H1 (cell line): ENCODE data around the gene C3orf22. TPM values are rescaled to one million over a fixed set of nuclear protein-coding genes. Genes with fewer than 3 reads are reported as not detected.

Experiments
- CTCF ChIA-PET: fragments of 300-600 bp; sonication (Branson Sonifier 250); formaldehyde crosslinking; loops from one replicate; lab custom pipeline; 2021; ENCODE audit not compliant: partially characterized antibody; lab: Charles Lee
- POLR2A ChIA-PET: fragments of 300-600 bp; sonication (Branson Sonifier 250); formaldehyde crosslinking; loops from one replicate; lab custom pipeline; 2021; ENCODE audit warnings: inconsistent platforms; ENCODE audit not compliant: partially characterized antibody; lab: Charles Lee
- DNase-seq, 2 experiments: peaks; one replicate each; pipeline versions ENCODE4 v3.0.0 to v3.0.0-alpha.2; 2010 to 2022; ENCODE audit warnings: low spot score in 2 of 2, low read depth in 1 of 2, mixed read lengths in 1 of 2
- FAIRE-seq: peaks from 2 replicates; lab custom pipeline; 2011; peaks lifted over from hg19 to GRCh38; lab: Jason Lieb, UNC
- H2AFZ ChIP-seq: 2 replicates; pipeline ENCODE4 v1.8.1; 2012; ENCODE audit warnings: low read length, inconsistent platforms
- H2AK5ac ChIP-seq: 2 replicates; pipeline ENCODE4 v1.6.1; 2013; ENCODE audit warnings: low read depth, low read length
- H2BK120ac ChIP-seq: replicated peaks from 2 replicates; pipeline ENCODE3; 2013; ENCODE audit warnings: low read depth, low read length, inconsistent platforms
- H2BK12ac ChIP-seq: 2 replicates; pipeline ENCODE4 v1.6.1; 2013; ENCODE audit warnings: low read depth, low read length
- H2BK15ac ChIP-seq: 2 replicates; pipeline ENCODE4 v1.6.1; 2013; ENCODE audit warnings: low read length
- H2BK20ac ChIP-seq: 2 replicates; pipeline ENCODE4 v1.6.1; 2013; ENCODE audit warnings: low read length
- H2BK5ac ChIP-seq: 2 replicates; pipeline ENCODE4 v1.6.1; 2013; ENCODE audit warnings: low read depth, low read length
- H3K14ac ChIP-seq: 2 replicates; pipeline ENCODE4 v1.6.1; 2013; ENCODE audit warnings: inconsistent platforms; ENCODE audit not compliant: insufficient read length
- H3K18ac ChIP-seq: 2 replicates; pipeline ENCODE4 v1.6.1; 2013; ENCODE audit warnings: low read length; ENCODE audit errors: extremely low read depth
- H3K23ac ChIP-seq: 2 replicates; pipeline ENCODE4 v1.6.1; 2013; ENCODE audit warnings: inconsistent platforms; ENCODE audit not compliant: insufficient read length
- H3K23me2 ChIP-seq: 2 replicates; pipeline ENCODE4 v1.6.1; 2013; ENCODE audit warnings: low read depth, low read length
- H3K27ac ChIP-seq: 2 replicates; pipeline ENCODE4 v1.6.1; 2011; ENCODE audit warnings: low read depth, low read length, inconsistent platforms
- H3K27me3 ChIP-seq, 4 experiments: replicated peaks in 1 of 4; 1 replicate in 1 of 4; 2 replicates in 3 of 4; pipeline versions ENCODE4 v1.6.1 to v1.8.1; 2011 to 2013; ENCODE audit warnings: low read length in 3 of 4, mild to moderate bottlenecking in 3 of 4, inconsistent platforms in 2 of 4, mixed read lengths in 2 of 4, moderate library complexity in 1 of 4; ENCODE audit not compliant: control insufficient read depth in 3 of 4, insufficient read depth in 3 of 4; ENCODE audit errors: extremely low read depth in 1 of 4
- H3K36me3 ChIP-seq, 4 experiments: 2 replicates each; pipeline versions ENCODE4 v1.6.1 to v1.8.1; 2011 to 2013; ENCODE audit warnings: mild to moderate bottlenecking in 4 of 4, low read length in 3 of 4, moderate library complexity in 2 of 4, control low read depth in 1 of 4, inconsistent platforms in 1 of 4; ENCODE audit not compliant: insufficient read depth in 4 of 4, control insufficient read depth in 2 of 4
- H3K4ac ChIP-seq: replicated peaks from 2 replicates; pipeline ENCODE3; 2013; ENCODE audit warnings: low read length, low read depth, mixed read lengths, inconsistent platforms; ENCODE audit not compliant: insufficient read length
- H3K4me1 ChIP-seq, 4 experiments: replicated peaks in 1 of 4; 1 replicate in 1 of 4; 2 replicates in 3 of 4; pipeline versions ENCODE4 v1.6.1 to v1.8.1; 2011 to 2013; ENCODE audit warnings: low read length in 3 of 4, inconsistent platforms in 2 of 4, mixed read lengths in 1 of 4; ENCODE audit not compliant: insufficient read depth in 4 of 4, control insufficient read depth in 3 of 4
- H3K4me2 ChIP-seq, 2 experiments: 2 replicates each; pipeline versions ENCODE4 v1.6.1 to v1.8.1; 2011 to 2013; ENCODE audit warnings: low read depth in 2 of 2, low read length in 2 of 2, control low read depth in 1 of 2, inconsistent platforms in 1 of 2, mild to moderate bottlenecking in 1 of 2; ENCODE audit not compliant: insufficient read depth in 1 of 2
- H3K4me3 ChIP-seq, 4 experiments: fragments of 200-600, 300-600 bp in 1 of 4; sonication (generic), shearing (Covaris generic), sonication (Bioruptor Twin) in 1 of 4; 2 replicates each; pipeline versions ENCODE4 v1.5.1 to v1.8.1; 2011 to 2016; ENCODE audit warnings: low read length in 4 of 4, low read depth in 3 of 4, control low read depth in 2 of 4, inconsistent platforms in 2 of 4, mild to moderate bottlenecking in 2 of 4, mixed read lengths in 1 of 4, moderate library complexity in 1 of 4; ENCODE audit not compliant: insufficient read depth in 2 of 4; ENCODE audit errors: extremely low read depth in 1 of 4
- H3K56ac ChIP-seq: replicated peaks from 2 replicates; pipeline ENCODE3; 2013; ENCODE audit warnings: low read depth, mild to moderate bottlenecking, mixed read lengths, low read length, inconsistent platforms; ENCODE audit not compliant: insufficient read length
- H3K79me1 ChIP-seq: 2 replicates; pipeline ENCODE4 v1.6.1; 2013; ENCODE audit warnings: low read depth, low read length, control low read depth
- H3K79me2 ChIP-seq, 2 experiments: 2 replicates each; pipeline versions ENCODE4 v1.6.1 to v1.8.1; 2012 to 2013; ENCODE audit warnings: low read length in 2 of 2, mild to moderate bottlenecking in 2 of 2, inconsistent platforms in 1 of 2; ENCODE audit not compliant: insufficient read depth in 2 of 2, control insufficient read depth in 1 of 2
- H3K9ac ChIP-seq, 4 experiments: replicated peaks in 1 of 4; 1 replicate in 1 of 4; 2 replicates in 3 of 4; pipeline versions ENCODE4 v1.6.1 to v1.8.1; 2011 to 2013; ENCODE audit warnings: low read depth in 3 of 4, low read length in 3 of 4, control low read depth in 2 of 4, mild to moderate bottlenecking in 2 of 4, moderate library complexity in 2 of 4, inconsistent platforms in 1 of 4; ENCODE audit errors: extremely low read depth in 1 of 4
- H3K9me3 ChIP-seq, 2 experiments: 2 replicates each; pipeline versions ENCODE4 v1.6.1 to v1.8.1; 2012 to 2013; ENCODE audit warnings: mild to moderate bottlenecking in 2 of 2, moderate library complexity in 2 of 2, control low read depth in 1 of 2, inconsistent platforms in 1 of 2, low read depth in 1 of 2, low read length in 1 of 2, mixed read lengths in 1 of 2; ENCODE audit not compliant: insufficient read depth in 2 of 2
- H4K20me1 ChIP-seq, 2 experiments: replicated peaks in 1 of 2; 2 replicates each; pipeline versions ENCODE3 to v1.8.1; 2011 to 2013; ENCODE audit warnings: inconsistent platforms in 2 of 2, low read length in 2 of 2, mild to moderate bottlenecking in 1 of 2; ENCODE audit not compliant: insufficient read depth in 2 of 2, control insufficient read depth in 1 of 2
- H4K5ac ChIP-seq: 2 replicates; pipeline ENCODE4 v1.6.1; 2013; ENCODE audit warnings: low read length, low read depth, mixed read lengths, inconsistent platforms; ENCODE audit not compliant: insufficient read length
- H4K8ac ChIP-seq: 2 replicates; pipeline ENCODE4 v1.8.0; 2013; ENCODE audit warnings: mild to moderate bottlenecking, moderate library complexity, low read length, inconsistent platforms; ENCODE audit not compliant: insufficient read depth; ENCODE audit errors: extremely low read depth
- H4K91ac ChIP-seq: replicated peaks from 2 replicates; pipeline ENCODE3; 2013; ENCODE audit warnings: low read length, mixed read lengths, inconsistent platforms; ENCODE audit not compliant: insufficient read length
- CBX5 ChIP-seq: fragments of 300-800, 300-1000 bp; sonication (generic); IDR thresholded peaks from 2 replicates; pipeline ENCODE4 v1.7.1; 2016; ENCODE audit warnings: antibody characterized with exemption, low read length, low read depth
- HDAC6 ChIP-seq: IDR thresholded peaks from one replicate; pipeline ENCODE4 v1.7.1; 2012; ENCODE audit warnings: low read depth, mild to moderate bottlenecking, inconsistent platforms, low read length, moderate library complexity
- RFX5 ChIP-seq: IDR thresholded peaks from 2 replicates; pipeline ENCODE4 v1.6.1; 2011; ENCODE audit warnings: low read depth, low read length, improper control_type of control experiment, borderline replicate concordance
- RXRA ChIP-seq: IDR thresholded peaks from 2 replicates; pipeline ENCODE4 v1.6.1; 2011; ENCODE audit warnings: low read depth, mild to moderate bottlenecking, low read length, moderate library complexity; ENCODE audit not compliant: insufficient read depth
- SAP30 ChIP-seq: fragments of 300-600 bp; sonication (generic); IDR thresholded peaks from 2 replicates; pipeline ENCODE4 v1.7.1; 2012; ENCODE audit warnings: low read length, moderate library complexity, mild to moderate bottlenecking, inconsistent platforms; ENCODE audit not compliant: insufficient read depth, insufficient replicate concordance
- WGBS, 2 experiments: shearing (Covaris generic) in 1 of 2; methylation state at CpG; one replicate each; pipeline versions ENCODE4 v1.1.6 to v1.1.7; 2013 to 2015; ENCODE audit warnings: low lambda C conversion rate in 2 of 2, mixed read lengths in 2 of 2, inconsistent platforms in 1 of 2, low coverage in 1 of 2, missing lambda C conversion rate in 1 of 2; ENCODE audit not compliant: insufficient replicate concordance in 2 of 2, insufficient coverage in 1 of 2, insufficient read length in 1 of 2; ENCODE audit errors: extremely low coverage in 1 of 2, missing lambda C conversion rate in 1 of 2; 5-methylcytosine and 5-hydroxymethylcytosine counted together
- polyA plus RNA-seq, 7 experiments: library from polyadenylated mRNA; depleted of rRNA in 3 of 7; stranded (reverse) in 5 of 7; unstranded in 2 of 7; fragments of >200 nt in 5 of 7; fragments of 200-250 nt in 2 of 7; gene quantifications; 1 replicate in 5 of 7; 2 replicates in 1 of 7; 4 replicates in 1 of 7; pipeline versions ENCODE4 v1.2.1 to v1.2.3, GENCODE V29; 2011 to 2013; ENCODE audit warnings: missing spikeins in 2 of 7, mixed read lengths in 2 of 7
- total RNA-seq: library from RNA; stranded (reverse); fragmentation: NEBNext Ultra II Directional; extraction: Animal tissue kit (Norgen Biotek cat#: 25700); gene quantifications from 2 replicates; pipeline ENCODE4 v1.2.1, GENCODE V29; 2021

Gene C3orf22
- total and polyA plus RNA-seq, 2 of the 8 experiments (the other 6 are each of a cell fraction or from before 2014, with no cell fraction given) = not detected

DNA sequence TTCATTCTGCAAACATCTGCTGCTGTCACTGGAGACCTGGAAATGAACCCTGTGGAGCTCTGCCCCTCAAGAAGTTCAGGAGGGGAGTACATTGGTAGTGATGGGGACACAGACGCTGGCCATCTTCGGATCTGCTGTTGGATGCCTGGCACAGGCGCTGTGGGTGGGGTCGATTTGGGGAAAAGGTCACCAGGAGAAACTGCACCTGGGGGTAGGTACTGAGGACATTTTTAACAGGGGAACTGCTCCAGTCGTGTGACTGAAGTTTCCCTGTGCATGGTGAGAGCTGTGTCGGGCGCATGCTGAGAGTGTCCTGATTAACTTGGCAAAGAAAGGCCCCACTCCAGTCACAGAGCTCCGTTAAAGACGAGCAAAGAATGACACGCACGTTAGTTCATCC lies 44.6 kb downstream of the C3orf22 start:
- H3K27me3 ChIP-seq = no peaks in the 10 kb centered on the region
- H3K79me2 ChIP-seq = no peaks in the 10 kb centered on the region
- ChIA-PET CTCF (interaction anchor here (0.9 to 5.3 kb wide), 3 partner anchors 9 to 146 kb away, joined by 3 to 30 read pairs (median 8); partner anchors contain the start of gene CHST13), POLR2A (no interaction called here)
- H3K23me2 ChIP-seq = no peaks in the 10 kb centered on the region; the same call in 1 of the 2 replicates
- H3K79me1 ChIP-seq = no peaks in the 10 kb centered on the region
- no peak overlapping the region for H2BK20ac ChIP-seq
- no peak overlapping the region for H3K27ac ChIP-seq
- H2BK5ac ChIP-seq = no peak overlapping the region
- H3K4ac ChIP-seq = no peak overlapping the region
- no peak overlapping the region for H3K18ac ChIP-seq
- H3K36me3 ChIP-seq = no peaks in the 10 kb centered on the region
- no peak overlapping the region for H2AFZ ChIP-seq
- no peak overlapping the region for H3K14ac ChIP-seq
- DNase-seq (no peak), FAIRE-seq (no peak)
- no peaks in the 10 kb centered on the region for H4K20me1 ChIP-seq
- H2BK12ac ChIP-seq = no peak overlapping the region
- no peak overlapping the region for H2AK5ac ChIP-seq
- H3K56ac ChIP-seq = no peak overlapping the region
- H3K4me3 ChIP-seq = no peak overlapping the region
- no peak overlapping the region for H3K4me2 ChIP-seq
- H2BK15ac ChIP-seq = no peak overlapping the region
- H4K5ac ChIP-seq = no peak overlapping the region
- H3K4me1 ChIP-seq = no peaks in the 10 kb centered on the region; a peak in 1 of 7 replicates
- H4K91ac ChIP-seq = no peak overlapping the region
- H3K9me3 ChIP-seq = no peaks in the 10 kb centered on the region
- TF ChIP-seq RFX5 (no peak), HDAC6 (no peak), RXRA (no peak), SAP30 (no peak), CBX5 (no peak)
- WGBS, 2 experiments = 79% methylated on average over 11 of the region's 11 CpGs; no CpG with 5 or more reads in 1 of the 2 experiments
- no peak overlapping the region for H3K9ac ChIP-seq
- H2BK120ac ChIP-seq = no peak overlapping the region
- no peak overlapping the region for H4K8ac ChIP-seq
- no peak overlapping the region for H3K23ac ChIP-seq
